Epithelial cell of proximal tubule (primary cell): Measurements from ENCODE around the gene NID2. TPM values are rescaled to one million over a fixed set of nuclear protein-coding genes. Genes with fewer than 3 reads are reported as not detected.

Source experiments
- DNase-seq: peaks from one replicate; pipeline ENCODE4 v3.0.0-alpha.2; 2011; ENCODE audit warnings: low read depth
- H3K4me3 ChIP-seq: 2 replicates; pipeline ENCODE4 v1.5.1; 2011; ENCODE audit warnings: low read depth, mild to moderate bottlenecking, low read length
- CTCF ChIP-seq: conservative IDR thresholded peaks from 2 replicates; pipeline ENCODE4 v1.5.1; 2012; ENCODE audit warnings: low read depth, mild to moderate bottlenecking, low read length
- total RNA-seq: library from RNA; depleted of rRNA; stranded (reverse); fragments of >200 nt; gene quantifications from 2 replicates; pipeline ENCODE4 v1.2.3, GENCODE V29; 2015

The NID2 gene
- total RNA-seq, 1 donor from 2014 or later: 13.5 TPM

GRCh38 chr14:52067873-52068614 is 815 bp downstream of the NID2 start:
- no peak for DNase-seq
- peak overlapping the region; percentile 64 for H3K4me3 ChIP-seq
- no peak for TF ChIP-seq CTCF

GRCh38 chr14:52064174-52064573 is 4.7 kb downstream of the NID2 start:
- no peak for DNase-seq
- TF ChIP-seq CTCF: no peak
- no peak overlapping the region for H3K4me3 ChIP-seq

- DNase-seq: no peak
- H3K4me3 ChIP-seq: no peak overlapping the region
- no peak for TF ChIP-seq CTCF
These were observed 5.8 kb downstream of the NID2 start for GRCh38 chr14:52063052-52063462.

GRCh38 chr14:52061890-52062289 is 7.0 kb downstream of the NID2 start:
- no peak for TF ChIP-seq CTCF
- no peak overlapping the region for H3K4me3 ChIP-seq
- no peak for DNase-seq

- no peak for DNase-seq
- TF ChIP-seq CTCF: no peak
- H3K4me3 ChIP-seq: no peak overlapping the region
These were observed 7.5 kb downstream of the NID2 start for GRCh38 chr14:52061390-52061789.

GRCh38 chr14:52060080-52060479 is 8.8 kb downstream of the NID2 start:
- H3K4me3 ChIP-seq: no peak overlapping the region
- TF ChIP-seq CTCF: no peak
- DNase-seq: no peak

GRCh38 chr14:52059649-52060048 is 9.2 kb downstream of the NID2 start:
- TF ChIP-seq CTCF: no peak
- no peak overlapping the region for H3K4me3 ChIP-seq
- DNase-seq: peak; percentile 66
